M059J (cell line): Measurements from ENCODE around the gene KHK. TPM values are rescaled to one million over a fixed set of nuclear protein-coding genes. Genes with fewer than 3 reads are reported as not detected.
"Not testable (repeated sequence)": the region's sequence is repeated elsewhere in the genome, so short reads cannot be mapped to it uniquely, and the experiment has no call there.

Source experiments
- DNase-seq: peaks from one replicate; pipeline ENCODE4 v3.0.0-alpha.2; 2012; ENCODE audit warnings: low read depth
- total RNA-seq: library from RNA; depleted of rRNA; stranded (reverse); fragments of >200 nt; shearing (Covaris generic); gene quantifications from 2 replicates; pipeline ENCODE4 v1.2.3, GENCODE V29; 2014

KHK gene
- total RNA-seq, 1 experiment from 2014 or later = 0.37 TPM

GRCh38 chr2:27059141-27059820, 27.3 kb upstream of the KHK start:
- no peak for DNase-seq

GRCh38 chr2:27060323-27060722, 26.2 kb upstream of the KHK start:
- DNase-seq = no peak

- no peak for DNase-seq
Measured at GRCh38 chr2:27065128-27065527, 21.4 kb upstream of the KHK start.

- no peak for DNase-seq
Measured at GRCh38 chr2:27067385-27067784, 19.2 kb upstream of the KHK start.

- DNase-seq = no peak
Measured at GRCh38 chr2:27069436-27069835, 17.1 kb upstream of the KHK start.

- DNase-seq = no peak
Measured at GRCh38 chr2:27069961-27070618, 16.5 kb upstream of the KHK start.

GRCh38 chr2:27070653-27071276, 15.8 kb upstream of the KHK start:
- no peak for DNase-seq

GRCh38 chr2:27071277-27071989, 15.1 kb upstream of the KHK start, which contains the start of gene OST4:
Gene OST4 (minus strand): TSS chr2:27071654.
- DNase-seq = peak; percentile 88

- DNase-seq = no peak
Measured at GRCh38 chr2:27071990-27072830, 14.4 kb upstream of the KHK start.

- no peak for DNase-seq
Measured at GRCh38 chr2:27072920-27073319, 13.7 kb upstream of the KHK start.

GRCh38 chr2:27073782-27074181, 12.8 kb upstream of the KHK start:
- DNase-seq = no peak

- no peak for DNase-seq
Measured at GRCh38 chr2:27074738-27075565, 11.6 kb upstream of the KHK start.

GRCh38 chr2:27075566-27075871, 11.1 kb upstream of the KHK start:
- not testable (repeated sequence) for DNase-seq

GRCh38 chr2:27076323-27076722, 10.2 kb upstream of the KHK start:
- no peak for DNase-seq

GRCh38 chr2:27077231-27077630, 9.3 kb upstream of the KHK start:
- DNase-seq = no peak

GRCh38 chr2:27078267-27079194, 8.0 kb upstream of the KHK start, which contains the start of gene EMILIN1:
Gene EMILIN1 (plus strand): TSS chr2:27078615. CDS start chr2:27079066, 451 bp downstream.
- peak; percentile 8 for DNase-seq

GRCh38 chr2:27079233-27080139, 7.1 kb upstream of the KHK start:
- no peak for DNase-seq

- DNase-seq = no peak
Measured at GRCh38 chr2:27080140-27080469, 6.5 kb upstream of the KHK start.

- DNase-seq = no peak
Measured at GRCh38 chr2:27080603-27080936, 6.0 kb upstream of the KHK start.
